A673 (cell line): Measurements from ENCODE around the gene PLK3.

Experiments
- EZH2 ChIP-seq: fragments of 200-600 bp; sonication (generic); IDR thresholded peaks from 2 replicates; pipeline ENCODE4 v1.6.1; 2017; ENCODE audit warnings: borderline replicate concordance, low read depth, mild to moderate bottlenecking, mixed read lengths, antibody characterized with exemption, low read length; ENCODE audit not compliant: poor library complexity, severe bottlenecking
- TF ChIP-seq, protein P1 (sequence below): fragments of 300-800, 200-600 bp; sonication (generic); conservative IDR thresholded peaks from 2 replicates; pipeline ENCODE4 v1.5.1; 2017; ENCODE audit warnings: low read depth, mild to moderate bottlenecking, antibody characterized with exemption, low read length, moderate library complexity, mixed read lengths

DNA sequence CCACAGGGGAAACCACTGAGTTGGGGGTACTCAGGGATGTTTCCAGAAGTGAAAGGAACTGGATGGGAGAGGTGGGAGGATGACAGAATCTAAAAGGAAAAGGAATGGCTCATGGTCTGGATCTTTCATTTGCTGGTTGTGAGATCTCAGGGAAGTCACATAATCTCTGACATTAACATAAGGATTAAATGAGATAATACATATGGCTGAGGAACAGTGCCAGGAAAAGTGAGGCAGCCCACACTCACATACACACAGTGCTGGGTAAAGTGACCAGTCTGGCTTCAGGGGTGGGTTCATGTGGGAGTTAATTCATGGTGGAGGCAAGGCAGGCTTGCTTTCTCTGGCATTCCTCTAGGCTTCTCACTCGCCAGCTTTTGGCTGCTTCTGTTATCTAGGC is 46.8 kb downstream of the PLK3 start:
- TF ChIP-seq, protein P1, sequence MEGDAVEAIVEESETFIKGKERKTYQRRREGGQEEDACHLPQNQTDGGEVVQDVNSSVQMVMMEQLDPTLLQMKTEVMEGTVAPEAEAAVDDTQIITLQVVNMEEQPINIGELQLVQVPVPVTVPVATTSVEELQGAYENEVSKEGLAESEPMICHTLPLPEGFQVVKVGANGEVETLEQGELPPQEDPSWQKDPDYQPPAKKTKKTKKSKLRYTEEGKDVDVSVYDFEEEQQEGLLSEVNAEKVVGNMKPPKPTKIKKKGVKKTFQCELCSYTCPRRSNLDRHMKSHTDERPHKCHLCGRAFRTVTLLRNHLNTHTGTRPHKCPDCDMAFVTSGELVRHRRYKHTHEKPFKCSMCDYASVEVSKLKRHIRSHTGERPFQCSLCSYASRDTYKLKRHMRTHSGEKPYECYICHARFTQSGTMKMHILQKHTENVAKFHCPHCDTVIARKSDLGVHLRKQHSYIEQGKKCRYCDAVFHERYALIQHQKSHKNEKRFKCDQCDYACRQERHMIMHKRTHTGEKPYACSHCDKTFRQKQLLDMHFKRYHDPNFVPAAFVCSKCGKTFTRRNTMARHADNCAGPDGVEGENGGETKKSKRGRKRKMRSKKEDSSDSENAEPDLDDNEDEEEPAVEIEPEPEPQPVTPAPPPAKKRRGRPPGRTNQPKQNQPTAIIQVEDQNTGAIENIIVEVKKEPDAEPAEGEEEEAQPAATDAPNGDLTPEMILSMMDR: no peak
- TF ChIP-seq EZH2: no peak
